HG02840 (cell line): Measurements from ENCODE around the gene ELMO2.

Source experiments
- ATAC-seq: cut with Tn5 transposase; IDR thresholded peaks from one replicate; pipeline ENCODE4 v1.9.1; 2021; ENCODE audit warnings: mild to moderate bottlenecking, moderate library complexity, moderate number of reproducible peaks; ENCODE audit not compliant: unreplicated experiment, low FRiP score

Gene ELMO2, protein sequence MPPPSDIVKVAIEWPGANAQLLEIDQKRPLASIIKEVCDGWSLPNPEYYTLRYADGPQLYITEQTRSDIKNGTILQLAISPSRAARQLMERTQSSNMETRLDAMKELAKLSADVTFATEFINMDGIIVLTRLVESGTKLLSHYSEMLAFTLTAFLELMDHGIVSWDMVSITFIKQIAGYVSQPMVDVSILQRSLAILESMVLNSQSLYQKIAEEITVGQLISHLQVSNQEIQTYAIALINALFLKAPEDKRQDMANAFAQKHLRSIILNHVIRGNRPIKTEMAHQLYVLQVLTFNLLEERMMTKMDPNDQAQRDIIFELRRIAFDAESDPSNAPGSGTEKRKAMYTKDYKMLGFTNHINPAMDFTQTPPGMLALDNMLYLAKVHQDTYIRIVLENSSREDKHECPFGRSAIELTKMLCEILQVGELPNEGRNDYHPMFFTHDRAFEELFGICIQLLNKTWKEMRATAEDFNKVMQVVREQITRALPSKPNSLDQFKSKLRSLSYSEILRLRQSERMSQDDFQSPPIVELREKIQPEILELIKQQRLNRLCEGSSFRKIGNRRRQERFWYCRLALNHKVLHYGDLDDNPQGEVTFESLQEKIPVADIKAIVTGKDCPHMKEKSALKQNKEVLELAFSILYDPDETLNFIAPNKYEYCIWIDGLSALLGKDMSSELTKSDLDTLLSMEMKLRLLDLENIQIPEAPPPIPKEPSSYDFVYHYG

DNA sequence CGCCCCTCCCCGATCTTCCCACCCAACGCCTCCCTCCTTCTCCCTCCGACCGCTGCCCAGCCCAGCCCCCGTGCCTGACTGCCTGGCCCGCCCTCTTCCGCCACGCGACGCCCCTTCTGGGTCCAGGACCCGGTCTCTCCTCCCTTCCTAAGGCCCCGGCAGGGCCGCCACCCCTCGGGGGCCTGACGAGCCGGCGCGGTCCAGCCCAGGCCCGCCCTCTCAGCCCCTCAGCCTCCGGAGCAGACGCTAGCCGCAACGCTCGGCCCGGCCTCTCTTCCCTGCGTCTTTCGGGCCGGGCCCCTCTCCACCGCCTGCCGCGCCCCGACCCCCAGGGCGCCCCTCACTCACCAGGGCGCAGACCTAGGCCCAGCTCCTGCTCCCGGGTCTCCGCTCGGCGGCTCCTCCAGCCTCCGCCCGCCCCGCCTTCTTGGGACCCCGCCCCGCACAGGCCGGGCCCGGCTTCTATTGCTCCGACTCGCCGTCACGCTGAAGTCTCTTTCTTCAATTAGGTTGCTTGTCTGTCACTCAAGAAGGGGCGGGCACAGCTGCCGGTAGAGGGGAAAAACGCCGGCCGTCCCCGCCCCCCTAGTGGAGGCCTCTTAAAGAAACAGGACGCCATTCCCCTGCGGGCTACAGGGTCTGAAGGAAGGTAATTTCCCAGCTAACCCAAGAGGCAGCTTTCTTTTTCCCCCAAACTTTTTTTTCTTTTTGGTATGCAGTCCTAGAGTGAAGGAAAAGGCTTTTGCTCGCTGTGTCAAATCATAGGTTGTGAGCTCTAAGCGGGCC lies at the start of gene ELMO2:
Gene ELMO2, minus strand, starts transcription at position 416 of the 786 bp plus-strand sequence. CDS start 12,133 bp downstream, outside the sequence.
- ATAC-seq: peak; percentile 88

- no peak for ATAC-seq
Observed at GRCh38 chr20:46455729-46456128, 49.3 kb upstream of the ELMO2 start.

DNA sequence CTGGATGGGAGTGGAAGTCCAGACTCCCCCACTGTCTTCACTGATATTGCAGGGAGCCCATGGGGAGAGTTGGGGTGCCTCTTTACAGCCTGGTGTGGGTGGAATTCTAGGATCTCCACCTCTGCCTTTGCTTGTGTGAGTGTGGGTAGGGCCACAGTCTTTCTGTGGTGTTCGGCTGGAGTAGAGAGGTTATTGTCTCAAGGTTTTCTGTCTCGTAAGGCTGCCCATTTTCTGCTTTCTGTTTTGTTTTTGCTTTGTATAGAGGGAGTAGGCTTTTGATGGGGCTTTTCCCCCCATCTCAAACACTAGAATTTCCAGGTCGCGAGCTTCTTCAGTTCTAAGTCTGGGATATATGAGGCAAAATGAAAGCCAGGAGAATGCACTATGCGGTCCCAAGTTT lies 40.4 kb upstream of the ELMO2 start:
- ATAC-seq: no peak

- ATAC-seq: no peak
Observed at GRCh38 chr20:46439837-46440236, 33.4 kb upstream of the ELMO2 start.

GRCh38 chr20:46438156-46438750 lies 31.8 kb upstream of the ELMO2 start:
- no peak for ATAC-seq

GRCh38 chr20:46435146-46435545 lies 28.7 kb upstream of the ELMO2 start:
- no peak for ATAC-seq

DNA sequence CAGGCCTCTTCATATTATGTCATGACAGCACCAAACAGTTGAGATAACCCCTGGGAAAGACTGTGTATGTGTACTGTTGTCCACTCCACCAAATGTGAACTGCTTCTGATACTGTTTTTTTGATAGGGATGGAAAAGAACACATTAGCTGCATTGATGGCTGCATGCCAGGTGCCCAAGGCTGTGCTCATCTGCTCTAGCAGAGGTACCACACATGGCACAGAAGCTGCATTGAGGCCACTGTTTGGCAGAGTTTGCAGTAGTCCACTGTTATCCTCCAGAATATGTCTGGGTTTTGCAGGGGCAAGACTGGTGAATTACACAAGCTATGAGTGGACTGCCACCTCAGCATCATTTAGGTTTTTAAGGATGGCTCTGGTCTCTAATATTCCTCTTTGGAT lies 28.2 kb upstream of the ELMO2 start:
- ATAC-seq: no peak

- no peak for ATAC-seq
Observed at GRCh38 chr20:46433051-46433450, 26.6 kb upstream of the ELMO2 start.

DNA sequence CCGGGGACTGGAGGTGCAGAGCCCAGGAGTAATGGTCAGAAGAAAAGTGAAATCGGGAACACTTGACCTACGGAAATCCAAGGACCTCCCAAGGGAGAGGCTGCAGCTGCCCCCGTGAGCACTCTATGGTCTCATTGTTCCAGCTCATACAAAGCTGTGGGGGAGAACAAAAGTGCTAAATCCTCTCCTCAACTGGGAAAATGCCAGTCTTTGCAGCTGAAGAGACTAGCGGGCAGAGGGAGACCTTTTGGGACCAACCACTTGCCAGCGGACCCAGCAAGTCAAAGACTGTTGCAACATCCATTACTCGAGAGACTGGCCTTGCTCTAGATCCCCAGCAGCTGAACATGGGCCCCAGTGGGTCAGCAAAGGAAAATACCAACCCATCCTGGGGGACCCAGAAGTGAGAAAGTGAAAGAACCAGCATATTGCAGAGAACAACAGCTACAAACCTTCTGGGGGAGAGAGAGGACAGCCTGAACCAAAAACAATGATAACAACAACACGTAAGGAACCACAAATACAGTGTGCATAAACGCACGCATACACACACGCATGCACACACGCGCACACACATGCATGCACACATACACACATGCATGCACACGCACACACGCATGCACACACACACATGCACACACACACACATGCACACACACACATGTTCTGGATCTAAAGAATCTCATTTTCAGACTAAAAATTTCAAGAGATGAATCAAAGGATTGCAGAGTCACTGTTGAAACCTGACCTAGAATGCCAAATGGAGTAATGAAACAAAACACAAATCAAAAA lies 24.7 kb upstream of the ELMO2 start:
- ATAC-seq: no peak

- no peak for ATAC-seq
Observed at GRCh38 chr20:46427384-46427783, 21.0 kb upstream of the ELMO2 start.

- no peak for ATAC-seq
Observed at GRCh38 chr20:46423882-46424482, 17.6 kb upstream of the ELMO2 start.

GRCh38 chr20:46423342-46423741 lies 16.9 kb upstream of the ELMO2 start:
- no peak for ATAC-seq

DNA sequence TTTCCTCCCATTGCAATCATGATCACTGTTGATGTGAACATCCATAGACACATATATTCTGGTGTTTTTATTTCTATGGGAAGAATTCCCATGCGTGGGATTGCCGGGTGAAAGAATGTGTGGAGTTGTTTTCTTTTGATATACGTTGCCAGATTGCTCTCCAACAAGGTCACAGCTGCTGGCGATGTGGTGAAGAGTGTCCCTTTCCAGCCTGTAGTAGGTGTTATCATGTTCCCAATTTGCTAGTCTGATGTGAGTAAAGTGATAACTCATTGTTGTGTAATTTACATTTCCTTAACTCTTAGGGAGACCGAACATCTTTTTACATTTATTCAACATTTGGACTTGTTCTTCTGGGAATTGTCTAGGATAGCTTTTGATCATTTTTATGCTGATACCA lies 14.5 kb upstream of the ELMO2 start:
- no peak for ATAC-seq

- ATAC-seq: no peak
Observed at GRCh38 chr20:46419882-46420281, 13.5 kb upstream of the ELMO2 start.

DNA sequence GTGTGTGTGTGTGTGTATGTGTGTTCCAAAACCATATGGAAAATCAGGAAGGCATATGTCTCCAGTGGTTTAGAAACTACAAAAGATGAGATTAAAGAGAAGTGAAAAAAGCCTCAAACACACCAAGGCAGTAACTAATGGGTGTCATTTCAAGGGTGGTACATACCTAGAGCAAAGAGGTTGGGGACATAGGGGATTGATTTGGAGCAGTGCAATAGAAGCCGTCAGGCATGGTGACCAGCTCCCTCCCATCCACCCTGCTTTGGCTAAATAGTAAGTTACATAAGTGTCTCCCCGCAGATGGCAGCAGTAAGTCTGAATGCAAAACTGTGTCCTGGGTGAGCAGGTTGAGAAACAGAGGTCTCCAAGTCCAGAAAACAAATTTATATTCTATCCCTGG lies 10.4 kb upstream of the ELMO2 start:
- ATAC-seq: no peak

- ATAC-seq: no peak
Observed at GRCh38 chr20:46416421-46416820, 10.0 kb upstream of the ELMO2 start.

GRCh38 chr20:46415773-46416172 lies 9.4 kb upstream of the ELMO2 start:
- no peak for ATAC-seq

DNA sequence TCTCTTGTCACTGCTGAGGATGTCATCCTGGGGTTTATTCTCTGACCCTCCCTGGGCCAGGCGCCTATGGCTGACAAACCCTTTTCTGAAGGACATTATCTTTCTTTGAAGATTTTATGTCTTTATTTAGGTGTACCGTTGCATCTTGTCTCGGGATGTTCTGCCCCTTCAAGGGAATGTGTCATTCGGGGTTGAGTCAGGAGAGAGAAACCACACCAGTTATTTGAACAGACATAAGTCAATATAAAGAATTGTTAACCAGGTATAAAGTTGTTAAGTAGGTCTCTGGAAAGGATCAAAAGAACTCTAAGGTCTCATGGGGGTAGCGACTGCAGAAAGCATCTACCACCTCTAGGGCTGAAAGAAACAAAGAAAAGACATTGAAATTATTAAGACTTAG lies 8.2 kb upstream of the ELMO2 start:
- no peak for ATAC-seq

GRCh38 chr20:46411637-46412036 lies 5.2 kb upstream of the ELMO2 start:
- no peak for ATAC-seq
